Mucosa of stomach (tissue), 1 donor: ENCODE data around the gene POR.
"Not testable (repeated sequence)": the region's sequence is repeated elsewhere in the genome, so short reads cannot be mapped to it uniquely, and the experiment has no call there.

Experiments
- H3K27me3 ChIP-seq: one replicate; pipeline ENCODE4 v1.7.0; 2013; ENCODE audit warnings: mild to moderate bottlenecking, low read length; ENCODE audit not compliant: control insufficient read depth, insufficient read depth
- H3K36me3 ChIP-seq: one replicate; pipeline ENCODE4 v1.7.0; 2013; ENCODE audit warnings: low read length; ENCODE audit not compliant: control insufficient read depth, insufficient read depth
- H3K4me1 ChIP-seq: one replicate; pipeline ENCODE4 v1.7.0; 2013; ENCODE audit warnings: mild to moderate bottlenecking, low read length; ENCODE audit not compliant: control insufficient read depth, insufficient read depth
- H3K4me3 ChIP-seq: one replicate; pipeline ENCODE4 v1.7.0; 2013; ENCODE audit warnings: low read length
- H3K9ac ChIP-seq: one replicate; pipeline ENCODE4 v1.7.0; 2013; ENCODE audit warnings: mild to moderate bottlenecking, low read length, moderate library complexity
- H3K9me3 ChIP-seq: one replicate; pipeline ENCODE4 v1.7.0; 2013; ENCODE audit warnings: mild to moderate bottlenecking, low read length, moderate library complexity; ENCODE audit not compliant: control insufficient read depth
- donor health status: Pancreatic carcinoma.

The POR gene

GRCh38 chr7:75911186-75911585, 3.8 kb upstream of the POR start:
- not testable (repeated sequence) for H3K9ac ChIP-seq

DNA sequence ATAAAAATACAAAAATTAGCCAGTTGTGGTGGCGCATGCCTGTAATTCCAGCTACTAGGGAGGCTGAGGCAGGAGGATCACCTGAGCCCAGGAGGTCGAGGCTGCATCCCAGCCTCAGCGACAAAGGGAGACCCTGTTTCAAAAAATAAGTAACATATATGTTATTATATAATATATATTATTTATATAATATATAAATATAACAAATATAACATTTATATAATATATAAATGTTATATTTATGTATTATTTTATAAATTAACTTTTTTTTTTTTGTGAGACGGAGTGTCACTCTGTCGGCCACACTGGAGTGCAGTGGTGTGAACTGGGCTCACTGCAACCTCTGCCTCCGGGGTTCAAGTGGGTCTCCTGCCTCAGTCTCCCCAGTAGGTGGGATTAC, 1.5 kb upstream of the POR start:
- Histone ChIP-seq H3K9me3 (no peaks in the 10 kb centered on the region), H3K9ac (no peak overlapping the region), H3K36me3 (no peaks in the 10 kb centered on the region), H3K4me3 (no peak overlapping the region), H3K27me3 (no peaks in the 10 kb centered on the region), H3K4me1 (peaks cover 20% of the 10 kb centered on the region)

More at GRCh38 chr7:75911186-75911585, 3.8 kb upstream of the POR start:
- peaks cover 13% of the 10 kb centered on the region for H3K4me1 ChIP-seq
- not testable (repeated sequence) for H3K36me3 ChIP-seq, H3K27me3 ChIP-seq, H3K4me3 ChIP-seq, H3K9me3 ChIP-seq

DNA sequence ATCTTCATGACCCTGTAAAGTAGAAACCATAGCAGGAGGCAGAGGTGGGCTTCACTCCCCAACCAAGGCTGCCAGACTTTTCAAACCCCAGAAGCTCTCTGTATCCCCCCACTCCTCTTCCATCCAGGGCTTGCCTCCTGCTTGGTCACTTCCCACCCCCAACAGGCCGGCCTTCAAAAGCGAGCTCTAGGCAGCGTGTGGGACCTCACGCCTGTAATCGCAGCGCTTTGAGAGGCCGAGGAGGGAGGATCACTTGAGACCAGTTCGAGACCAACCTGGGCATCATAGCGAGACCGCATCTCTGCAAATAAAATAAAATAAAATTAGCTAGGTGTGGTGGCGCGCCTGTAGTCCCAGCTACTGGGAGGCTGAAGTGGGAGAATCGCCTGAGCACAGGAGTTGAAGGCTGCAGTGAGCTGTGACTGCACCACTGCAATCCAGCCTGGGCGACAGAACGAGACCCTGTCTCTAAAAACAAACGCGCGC, 743 bp upstream of the POR start:
- H3K36me3 ChIP-seq: no peaks in the 10 kb centered on the region
- peaks cover 20% of the 10 kb centered on the region for H3K4me1 ChIP-seq
- H3K27me3 ChIP-seq: no peaks in the 10 kb centered on the region

DNA sequence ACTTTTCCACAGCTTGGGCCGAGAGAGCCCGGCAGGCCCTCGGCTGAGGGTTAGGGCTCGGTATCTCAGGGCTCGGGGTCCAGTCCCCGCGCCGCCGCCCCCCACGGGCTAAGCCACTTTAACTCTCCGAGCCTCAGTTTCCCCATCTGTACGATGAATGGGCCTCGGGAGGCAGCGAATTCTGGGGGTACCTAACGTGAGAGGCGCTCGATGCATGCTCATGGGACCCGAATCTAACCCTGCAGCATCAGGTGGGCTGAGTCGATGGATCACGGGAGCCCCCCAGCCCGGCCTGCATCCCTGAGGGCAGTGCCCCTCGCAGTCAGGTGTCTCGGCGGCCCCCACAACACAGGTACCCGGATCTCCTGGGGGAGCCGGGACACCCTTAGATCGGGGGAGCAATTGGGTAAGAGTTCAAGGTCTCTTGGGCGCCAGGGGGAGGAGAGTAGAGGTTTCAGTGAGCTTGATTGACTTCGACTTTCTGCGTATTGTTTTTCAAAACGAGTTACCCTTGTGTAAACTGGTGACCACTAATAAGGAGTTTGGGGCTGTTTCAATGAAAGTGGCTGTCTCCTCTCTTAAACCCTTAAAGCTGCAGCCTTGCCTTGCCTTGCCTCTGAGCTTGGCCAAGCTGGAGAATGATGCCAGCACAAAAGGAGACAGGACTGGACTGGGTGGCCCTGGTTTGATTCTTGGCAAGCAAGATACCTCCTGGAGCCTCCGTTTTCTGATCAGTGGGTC, 631 bp downstream of the POR start:
- Histone ChIP-seq H3K4me1 (peaks cover 26% of the 10 kb centered on the region), H3K36me3 (no peaks in the 10 kb centered on the region), H3K4me3 (peak overlapping the region; percentile 87), H3K9me3 (no peaks in the 10 kb centered on the region), H3K27me3 (no peaks in the 10 kb centered on the region), H3K9ac (peak overlapping the region; percentile 94)

More for the DNA sequence above, 743 bp upstream of the POR start:
- peak overlapping the region; percentile 80 for H3K4me3 ChIP-seq
- H3K9me3 ChIP-seq: no peaks in the 10 kb centered on the region
- H3K9ac ChIP-seq: peak overlapping the region; percentile 92

DNA sequence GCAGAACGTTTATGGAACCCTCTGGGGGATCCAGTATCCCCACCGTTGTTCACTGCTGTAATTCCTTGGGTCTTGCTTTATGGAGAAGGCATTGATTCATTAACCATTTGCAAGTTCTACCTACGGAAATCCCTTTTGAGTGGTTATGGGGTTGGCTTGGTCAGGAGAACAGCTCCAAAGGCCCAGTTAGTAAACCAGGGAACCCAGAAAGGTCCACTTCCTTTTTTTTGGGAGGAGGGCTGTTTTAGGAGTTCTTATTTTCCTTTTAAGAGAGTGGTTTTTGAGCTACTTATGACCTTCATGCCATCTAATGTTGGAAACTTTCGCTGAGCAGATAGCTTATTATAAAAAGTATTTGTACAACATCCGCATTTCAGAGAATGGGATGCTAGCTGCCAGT, 1.3 kb downstream of the POR start:
- H3K27me3 ChIP-seq: no peaks in the 10 kb centered on the region
- H3K4me1 ChIP-seq: peaks cover 30% of the 10 kb centered on the region
- no peaks in the 10 kb centered on the region for H3K36me3 ChIP-seq
- no peaks in the 10 kb centered on the region for H3K9me3 ChIP-seq
- H3K4me3 ChIP-seq: peak overlapping the region; percentile 87
- peak overlapping the region; percentile 94 for H3K9ac ChIP-seq

- H3K4me3 ChIP-seq: no peak overlapping the region
- peaks cover 30% of the 10 kb centered on the region for H3K4me1 ChIP-seq
Measured at GRCh38 chr7:75916685-75917634, 2.0 kb downstream of the POR start.

DNA sequence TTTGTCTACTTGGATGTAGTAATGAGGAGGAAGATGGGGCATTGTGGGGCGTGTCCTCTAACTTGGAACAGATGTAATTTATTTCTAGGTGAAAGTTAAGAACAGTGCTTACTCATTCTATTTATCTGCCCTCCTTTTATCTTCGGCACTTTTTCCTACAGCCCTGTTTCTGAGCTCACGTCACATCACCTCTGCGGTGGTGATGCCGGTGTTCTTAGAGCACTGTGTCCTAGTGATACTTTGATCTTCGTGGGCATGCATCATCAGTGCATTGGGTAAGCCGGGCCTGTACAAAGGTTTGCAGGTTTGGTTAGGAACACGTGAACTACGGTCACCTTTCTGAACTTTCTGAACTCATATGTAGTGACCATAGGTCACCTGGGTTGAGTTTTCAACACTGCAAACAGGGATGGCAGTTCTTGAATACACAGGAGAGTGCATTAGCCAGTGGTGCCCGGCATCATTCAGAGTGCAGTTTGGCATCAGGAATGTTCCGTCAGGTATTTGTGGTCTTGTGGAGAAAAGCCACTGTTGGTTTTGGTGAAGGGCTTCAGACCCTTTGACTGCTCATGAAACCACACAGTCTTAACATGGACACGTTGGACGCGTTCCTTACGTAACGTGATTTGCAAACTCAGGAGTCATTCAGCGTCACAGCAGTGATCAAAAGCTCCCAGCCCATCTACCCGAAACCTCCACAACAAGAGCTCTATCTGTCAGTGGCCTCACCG, 5.6 kb downstream of the POR start:
- Histone ChIP-seq H3K9ac (no peak overlapping the region), H3K4me1 (peaks cover 30% of the 10 kb centered on the region), H3K9me3 (no peaks in the 10 kb centered on the region), H3K4me3 (no peak overlapping the region), H3K36me3 (no peaks in the 10 kb centered on the region), H3K27me3 (no peaks in the 10 kb centered on the region)

More at GRCh38 chr7:75916685-75917634, 2.0 kb downstream of the POR start:
- Histone ChIP-seq H3K9me3 (no peaks in the 10 kb centered on the region), H3K9ac (no peak overlapping the region), H3K36me3 (no peaks in the 10 kb centered on the region), H3K27me3 (no peaks in the 10 kb centered on the region)

GRCh38 chr7:75921479-75921878, 6.5 kb downstream of the POR start:
- Histone ChIP-seq H3K36me3 (no peaks in the 10 kb centered on the region), H3K4me3 (no peak overlapping the region), H3K4me1 (peaks cover 24% of the 10 kb centered on the region), H3K9me3 (no peaks in the 10 kb centered on the region), H3K27me3 (no peaks in the 10 kb centered on the region), H3K9ac (no peak overlapping the region)

GRCh38 chr7:75922966-75923603, 8.1 kb downstream of the POR start:
- no peak overlapping the region for H3K9ac ChIP-seq
- no peaks in the 10 kb centered on the region for H3K27me3 ChIP-seq
- H3K9me3 ChIP-seq: no peaks in the 10 kb centered on the region
- H3K36me3 ChIP-seq: no peaks in the 10 kb centered on the region
- H3K4me3 ChIP-seq: no peak overlapping the region
- H3K4me1 ChIP-seq: peaks cover 18% of the 10 kb centered on the region

DNA sequence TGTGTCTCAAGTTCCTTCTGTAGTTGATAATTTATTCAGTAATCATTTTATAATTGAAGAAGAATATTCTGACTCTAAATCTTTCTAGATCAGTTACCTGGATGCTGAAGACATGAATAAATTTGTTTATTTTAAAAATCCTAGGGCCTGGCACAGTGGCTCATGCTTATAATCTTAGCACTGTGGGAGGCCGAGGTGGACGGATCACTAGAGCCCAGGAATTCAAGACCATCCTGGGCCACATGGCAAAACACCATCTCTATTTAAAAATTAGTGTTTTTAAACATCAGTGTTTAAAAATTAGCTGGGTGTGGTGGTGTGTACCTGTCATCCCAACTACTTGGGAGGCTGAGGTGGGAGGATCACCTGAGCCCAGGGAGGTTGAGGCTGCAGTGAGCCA, 9.3 kb downstream of the POR start:
- Histone ChIP-seq H3K4me3 (no peak overlapping the region), H3K9me3 (no peaks in the 10 kb centered on the region), H3K27me3 (no peaks in the 10 kb centered on the region), H3K4me1 (peaks cover 18% of the 10 kb centered on the region), H3K9ac (no peak overlapping the region), H3K36me3 (no peaks in the 10 kb centered on the region)

DNA sequence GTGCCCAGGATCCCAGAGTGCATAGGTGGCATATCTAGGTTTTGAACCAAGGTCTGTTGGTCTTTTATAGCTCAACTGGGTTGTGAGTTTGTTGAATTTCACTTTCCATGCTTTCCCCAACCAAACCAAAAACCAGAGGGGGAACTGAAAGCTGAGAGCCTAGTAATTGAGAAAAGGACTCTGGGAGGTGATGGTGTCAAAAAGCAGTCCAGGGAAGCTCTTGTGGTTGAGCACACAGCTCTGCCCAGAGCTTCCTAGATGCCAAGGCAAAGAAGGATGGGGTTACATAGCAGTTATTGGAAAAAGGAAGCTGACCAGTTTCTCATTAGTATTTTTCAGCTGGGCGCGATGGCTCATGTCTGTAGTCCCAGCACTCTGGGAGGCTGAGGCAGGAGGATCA, 9.9 kb downstream of the POR start:
- Histone ChIP-seq H3K9me3 (no peaks in the 10 kb centered on the region), H3K9ac (no peak overlapping the region), H3K27me3 (no peaks in the 10 kb centered on the region), H3K4me1 (peaks cover 14% of the 10 kb centered on the region), H3K36me3 (no peaks in the 10 kb centered on the region), H3K4me3 (no peak overlapping the region)
